ENCODE results near the gene ANO4. TPM values are rescaled to one million over a fixed set of nuclear protein-coding genes. Genes with fewer than 3 reads are reported as not detected.

The ANO4 gene
- total and polyA plus RNA-seq, 2 donors (not counting 1 experiment from before 2014, with no cell fraction given): not detected

DNA sequence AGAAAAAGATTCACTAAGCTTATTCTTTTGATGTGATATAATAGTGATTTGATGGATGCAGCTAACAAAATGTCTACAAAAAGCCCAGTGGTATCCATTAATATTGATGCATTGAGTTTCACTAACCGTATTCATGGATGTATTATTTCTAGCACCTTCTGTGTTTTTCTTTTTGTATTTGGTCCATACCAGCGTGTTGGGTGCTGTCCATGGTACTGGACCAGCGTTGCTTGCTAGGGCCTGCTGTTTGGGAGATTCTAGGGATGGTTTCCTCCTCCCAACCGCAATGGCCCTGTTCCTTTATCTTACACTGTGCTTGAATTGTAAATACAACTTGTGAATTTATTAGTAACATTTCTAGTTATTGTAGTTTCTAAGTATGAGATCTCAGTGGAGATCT, 31.7 kb downstream of the ANO4 start:
- whole genome bisulfite sequencing (ENCODE audit: insufficient coverage): no CpG with 5 or more reads among the region's 4 CpGs
- TF ChIP-seq EZH2 (IDR thresholded peaks at IDR 0.05; ENCODE audit: borderline replicate concordance, insufficient read depth, low read depth, low read length, poor library complexity, severe bottlenecking) (no peak), CTCF (IDR thresholded peaks at IDR 0.05) (no peak)
- no peaks in the 10 kb centered on the region for H3K36me3 ChIP-seq (replicated peaks in 1 of 2; ENCODE audit: control extremely low read depth in 1 of 2, control insufficient read depth in 1 of 2, extremely low read depth in 1 of 2, insufficient read depth in 2 of 2, low read length in 1 of 2)
- Mint-ChIP-seq H3K4me1 (no peaks in the 10 kb centered on the region), H3K27ac (no peak overlapping the region), H3K4me3 (no peak overlapping the region), H3K27me3 (peaks cover 4% of the 10 kb centered on the region), H3K9me3 (ENCODE audit: insufficient read depth) (no peaks in the 10 kb centered on the region)
- H3K9me3 ChIP-seq (ENCODE audit: control extremely low read depth in 1 of 3, control insufficient read depth in 2 of 3, insufficient read depth in 1 of 3, low read length in 2 of 3): no peaks in the 10 kb centered on the region
- no peaks in the 10 kb centered on the region for H3K4me1 ChIP-seq (ENCODE audit: control insufficient read depth in 2 of 2, insufficient read depth in 2 of 2, low read length in 2 of 2)
- H4K20me1 ChIP-seq (ENCODE audit: control insufficient read depth, insufficient read depth, low read length, poor library complexity, severe bottlenecking): no peaks in the 10 kb centered on the region
- ChIA-PET CTCF (no interaction called here), POLR2A (no interaction called here)
- ATAC-seq (ENCODE audit: low read depth) (no peak), DNase-seq (no peak)
- no peaks in the 10 kb centered on the region for H3K27me3 ChIP-seq (replicated peaks in 1 of 4; ENCODE audit: control extremely low read depth in 1 of 4, control insufficient read depth in 3 of 4, insufficient read depth in 4 of 4, low read length in 3 of 4)
- H3K79me2 ChIP-seq (ENCODE audit: control insufficient read depth, insufficient read depth, low read length): no peaks in the 10 kb centered on the region
- H3K9ac ChIP-seq (ENCODE audit: low read length): no peak overlapping the region
- no peak overlapping the region for H3K27ac ChIP-seq (ENCODE audit: low read length in 2 of 2)
- H2AFZ ChIP-seq (ENCODE audit: insufficient read depth, low read depth, low read length, poor library complexity, severe bottlenecking): no peak overlapping the region
- no peak overlapping the region for H3K4me3 ChIP-seq (ENCODE audit: control extremely low read depth in 1 of 5, extremely low read depth in 1 of 5, insufficient read depth in 1 of 5, low read depth in 2 of 5, low read length in 4 of 5)
- H3K4me2 ChIP-seq (replicated peaks; ENCODE audit: low read depth, low read length, poor library complexity, severe bottlenecking): no peak overlapping the region
- intact Hi-C loops (cut with micrococcal nuclease): no loop called here

GRCh38 chr12:100827901-100828520, 33.4 kb downstream of the ANO4 start:
- Mint-ChIP-seq H3K27me3 (peaks cover 4% of the 10 kb centered on the region), H3K4me1 (no peaks in the 10 kb centered on the region), H3K27ac (no peak overlapping the region), H3K4me3 (no peak overlapping the region), H3K9me3 (ENCODE audit: insufficient read depth) (no peaks in the 10 kb centered on the region)
- CTCF ChIA-PET: no interaction called here
- Histone ChIP-seq H3K9ac (ENCODE audit: low read length) (no peak overlapping the region), H2AFZ (ENCODE audit: insufficient read depth, low read depth, low read length, poor library complexity, severe bottlenecking) (no peak overlapping the region), H4K20me1 (ENCODE audit: control insufficient read depth, insufficient read depth, low read length, poor library complexity, severe bottlenecking) (no peaks in the 10 kb centered on the region), H3K79me2 (ENCODE audit: control insufficient read depth, insufficient read depth, low read length) (no peaks in the 10 kb centered on the region), H3K9me3 (ENCODE audit: control extremely low read depth in 1 of 3, control insufficient read depth in 2 of 3, insufficient read depth in 1 of 3, low read length in 2 of 3) (no peaks in the 10 kb centered on the region), H3K4me2 (replicated peaks; ENCODE audit: low read depth, low read length, poor library complexity, severe bottlenecking) (no peak overlapping the region), H3K36me3 (replicated peaks in 1 of 2; ENCODE audit: control extremely low read depth in 1 of 2, control insufficient read depth in 1 of 2, extremely low read depth in 1 of 2, insufficient read depth in 2 of 2, low read length in 1 of 2) (no peaks in the 10 kb centered on the region), H3K27me3 (replicated peaks in 1 of 4; ENCODE audit: control extremely low read depth in 1 of 4, control insufficient read depth in 3 of 4, insufficient read depth in 4 of 4, low read length in 3 of 4) (no peaks in the 10 kb centered on the region), H3K4me3 (ENCODE audit: control extremely low read depth in 1 of 5, extremely low read depth in 1 of 5, insufficient read depth in 1 of 5, low read depth in 2 of 5, low read length in 4 of 5) (no peak overlapping the region), H3K4me1 (ENCODE audit: control insufficient read depth in 2 of 2, insufficient read depth in 2 of 2, low read length in 2 of 2) (no peaks in the 10 kb centered on the region), H3K27ac (ENCODE audit: low read length in 2 of 2) (no peak overlapping the region)
- DNase-seq (no peak), ATAC-seq (ENCODE audit: low read depth) (no peak)
- WGBS (ENCODE audit: insufficient coverage): 80% methylated on average over 1 of the region's 4 CpGs
- no peak for TF ChIP-seq EZH2 (IDR thresholded peaks at IDR 0.05; ENCODE audit: borderline replicate concordance, insufficient read depth, low read depth, low read length, poor library complexity, severe bottlenecking)
- no peak for TF ChIP-seq CTCF (IDR thresholded peaks at IDR 0.05)
- intact Hi-C loops (cut with micrococcal nuclease): no loop called here
- POLR2A ChIA-PET: no interaction called here

Data from B cell (primary cell).